ENCODE data around the gene STEAP4.

STEAP4 gene

GRCh38 chr7:88306590-88307048, at the start of gene STEAP4:
Gene STEAP4 (minus strand): TSS chr7:88306894. CDS start chr7:88284269, 22,625 bp downstream.
- no peak for TF ChIP-seq POLR2A (IDR thresholded peaks at IDR 0.05; ENCODE audit: low read depth, low read length)
- no peak for FAIRE-seq
- DNase-seq (ENCODE audit: insufficient read length, low spot score), result no peak

GRCh38 chr7:88355011-88355410, 48.3 kb upstream of the STEAP4 start:
- FAIRE-seq, result no peak
- TF ChIP-seq POLR2A (IDR thresholded peaks at IDR 0.05; ENCODE audit: low read depth, low read length), result no peak

GRCh38 chr7:88350118-88350517, 43.4 kb upstream of the STEAP4 start:
- FAIRE-seq, result no peak
- DNase-seq (ENCODE audit: insufficient read length, low spot score), result no peak
- no peak for TF ChIP-seq POLR2A (IDR thresholded peaks at IDR 0.05; ENCODE audit: low read depth, low read length)

More at GRCh38 chr7:88355011-88355410, 48.3 kb upstream of the STEAP4 start:
- no peak for DNase-seq (ENCODE audit: insufficient read length, low spot score)

GRCh38 chr7:88347517-88347916, 40.8 kb upstream of the STEAP4 start:
- DNase-seq (ENCODE audit: insufficient read length, low spot score) (no peak), FAIRE-seq (no peak)
- no peak for TF ChIP-seq POLR2A (IDR thresholded peaks at IDR 0.05; ENCODE audit: low read depth, low read length)

- FAIRE-seq (no peak), DNase-seq (ENCODE audit: insufficient read length, low spot score) (no peak)
- no peak for TF ChIP-seq POLR2A (IDR thresholded peaks at IDR 0.05; ENCODE audit: low read depth, low read length)
These were observed 40.4 kb upstream of the STEAP4 start for GRCh38 chr7:88347090-88347489.

- FAIRE-seq (no peak), DNase-seq (ENCODE audit: insufficient read length, low spot score) (no peak)
- no peak for TF ChIP-seq POLR2A (IDR thresholded peaks at IDR 0.05; ENCODE audit: low read depth, low read length)
These were observed 39.7 kb upstream of the STEAP4 start for GRCh38 chr7:88346357-88346756.

GRCh38 chr7:88344956-88345832, 38.5 kb upstream of the STEAP4 start:
- no peak for DNase-seq (ENCODE audit: insufficient read length, low spot score)
- no peak for TF ChIP-seq POLR2A (IDR thresholded peaks at IDR 0.05; ENCODE audit: low read depth, low read length)
- FAIRE-seq, result no peak

GRCh38 chr7:88344271-88344670, 37.6 kb upstream of the STEAP4 start:
- FAIRE-seq (no peak), DNase-seq (ENCODE audit: insufficient read length, low spot score) (no peak)
- no peak for TF ChIP-seq POLR2A (IDR thresholded peaks at IDR 0.05; ENCODE audit: low read depth, low read length)

GRCh38 chr7:88339195-88339922, 32.7 kb upstream of the STEAP4 start:
- no peak for FAIRE-seq
- TF ChIP-seq POLR2A (IDR thresholded peaks at IDR 0.05; ENCODE audit: low read depth, low read length), result no peak
- DNase-seq (ENCODE audit: insufficient read length, low spot score), result no peak

GRCh38 chr7:88338503-88338902, 31.8 kb upstream of the STEAP4 start:
- FAIRE-seq (no peak), DNase-seq (ENCODE audit: insufficient read length, low spot score) (no peak)
- no peak for TF ChIP-seq POLR2A (IDR thresholded peaks at IDR 0.05; ENCODE audit: low read depth, low read length)

- peak; percentile 6 for DNase-seq (ENCODE audit: insufficient read length, low spot score)
- TF ChIP-seq POLR2A (IDR thresholded peaks at IDR 0.05; ENCODE audit: low read depth, low read length), result no peak
- FAIRE-seq, result peak; percentile 81
These were observed 30.9 kb upstream of the STEAP4 start for GRCh38 chr7:88337572-88337971.

- TF ChIP-seq POLR2A (IDR thresholded peaks at IDR 0.05; ENCODE audit: low read depth, low read length), result no peak
- DNase-seq (ENCODE audit: insufficient read length, low spot score), result no peak
- FAIRE-seq, result no peak
These were observed 24.6 kb upstream of the STEAP4 start for GRCh38 chr7:88331322-88331721.

- no peak for FAIRE-seq
- no peak for DNase-seq (ENCODE audit: insufficient read length, low spot score)
- TF ChIP-seq POLR2A (IDR thresholded peaks at IDR 0.05; ENCODE audit: low read depth, low read length), result no peak
These were observed 23.1 kb upstream of the STEAP4 start for GRCh38 chr7:88329532-88330463.
